ENCODE results near the gene ETFRF1.

DNA sequence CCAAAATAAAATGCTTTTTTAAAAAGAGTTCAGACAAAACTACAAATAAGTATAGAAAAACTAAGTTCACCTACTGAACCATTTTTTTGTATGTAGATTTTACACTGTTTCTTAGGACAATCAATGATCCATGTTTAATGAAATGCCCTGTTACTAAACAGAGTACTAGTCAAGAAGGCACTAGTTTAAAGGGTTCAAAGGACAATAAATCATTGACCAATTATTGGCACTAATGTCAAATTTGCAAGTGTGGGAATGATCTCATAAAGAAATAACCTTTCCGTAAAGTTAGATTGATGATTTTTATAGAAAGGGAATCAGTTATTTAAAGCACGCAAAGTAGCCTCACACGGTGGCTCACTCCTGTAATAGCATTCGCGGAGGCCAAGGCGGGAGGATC, 4.2 kb upstream of the ETFRF1 start:
- TF ChIP-seq POLR2A (IDR thresholded peaks at IDR 0.05; ENCODE audit: low read length): no peak
- no peak for TF ChIP-seq GATA1 (IDR thresholded peaks at IDR 0.05; ENCODE audit: low read depth, low read length)

Measured in erythroblast (primary cell).